ENCODE measurements around the gene RFC3.

Gene RFC3

DNA sequence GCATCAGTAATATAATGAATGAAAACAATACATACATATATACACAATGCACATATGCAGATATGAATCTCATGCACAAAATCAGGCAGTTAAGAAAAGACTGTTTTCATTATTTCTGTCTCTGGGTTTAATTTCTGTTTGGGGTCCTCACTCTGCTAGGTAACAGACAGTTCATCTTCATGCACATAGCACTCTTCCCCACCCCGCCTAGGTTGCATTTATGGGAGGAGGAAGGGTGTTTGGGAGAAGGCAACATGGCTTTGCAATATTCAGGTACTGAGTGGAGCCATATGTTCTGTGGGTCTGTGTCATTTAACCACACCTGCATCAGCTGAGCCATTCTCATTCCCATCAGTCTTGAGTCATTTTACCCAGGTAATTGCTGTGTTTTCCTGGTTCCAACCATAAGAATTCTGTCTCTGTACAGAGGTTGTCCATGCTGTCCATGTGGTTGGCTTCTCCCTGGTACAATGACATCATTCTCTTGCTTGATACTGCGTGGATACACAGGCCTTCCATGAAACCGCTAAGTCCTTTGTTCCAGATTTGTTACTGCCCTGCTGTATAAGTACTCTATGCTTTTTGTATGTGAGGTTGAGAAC, 45.3 kb downstream of the RFC3 start:
- in situ Hi-C loops (cut with HindIII; ENCODE audit: low sequenced_read_pairs): no loop called here

DNA sequence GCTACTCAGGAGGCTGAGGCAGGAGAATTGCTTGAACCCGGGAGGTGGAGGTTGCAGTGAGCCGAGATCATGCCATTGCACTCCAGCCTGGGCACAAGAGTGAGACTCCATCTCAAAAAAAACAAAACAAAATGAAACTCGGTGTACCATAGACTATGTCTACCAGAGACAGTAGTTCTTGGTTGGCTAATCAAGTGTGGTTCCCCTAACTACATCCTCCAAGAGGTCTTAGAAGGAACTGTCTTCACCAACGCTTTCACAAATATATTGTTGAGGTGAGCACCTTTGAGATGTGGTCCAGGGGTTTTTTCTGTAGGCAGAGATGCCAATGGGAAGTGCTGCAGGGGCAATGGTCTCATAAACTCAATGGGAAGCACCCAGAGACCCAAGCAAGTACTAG, 48.0 kb downstream of the RFC3 start:
- in situ Hi-C loops (cut with HindIII; ENCODE audit: low sequenced_read_pairs): no loop called here

DNA sequence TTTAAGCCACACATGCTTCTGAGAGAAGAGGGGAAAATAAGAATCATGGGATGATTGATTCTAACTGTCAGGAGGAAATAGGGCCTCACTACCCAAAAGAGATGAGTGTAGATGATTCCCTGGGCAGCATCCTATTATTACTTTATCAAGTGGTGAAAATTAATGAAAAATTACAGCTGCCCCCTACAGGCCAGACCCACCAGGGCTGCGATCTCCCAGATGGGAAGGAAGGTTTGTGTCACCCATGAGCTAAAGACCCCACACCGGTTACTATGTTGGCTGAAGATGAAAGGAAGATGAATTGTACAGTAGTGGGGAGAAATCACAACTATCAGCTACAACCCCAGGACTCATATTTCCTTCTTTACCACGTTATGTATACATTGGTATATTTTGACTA, 49.5 kb downstream of the RFC3 start:
- in situ Hi-C loops (cut with HindIII; ENCODE audit: low sequenced_read_pairs): no loop called here

DNA sequence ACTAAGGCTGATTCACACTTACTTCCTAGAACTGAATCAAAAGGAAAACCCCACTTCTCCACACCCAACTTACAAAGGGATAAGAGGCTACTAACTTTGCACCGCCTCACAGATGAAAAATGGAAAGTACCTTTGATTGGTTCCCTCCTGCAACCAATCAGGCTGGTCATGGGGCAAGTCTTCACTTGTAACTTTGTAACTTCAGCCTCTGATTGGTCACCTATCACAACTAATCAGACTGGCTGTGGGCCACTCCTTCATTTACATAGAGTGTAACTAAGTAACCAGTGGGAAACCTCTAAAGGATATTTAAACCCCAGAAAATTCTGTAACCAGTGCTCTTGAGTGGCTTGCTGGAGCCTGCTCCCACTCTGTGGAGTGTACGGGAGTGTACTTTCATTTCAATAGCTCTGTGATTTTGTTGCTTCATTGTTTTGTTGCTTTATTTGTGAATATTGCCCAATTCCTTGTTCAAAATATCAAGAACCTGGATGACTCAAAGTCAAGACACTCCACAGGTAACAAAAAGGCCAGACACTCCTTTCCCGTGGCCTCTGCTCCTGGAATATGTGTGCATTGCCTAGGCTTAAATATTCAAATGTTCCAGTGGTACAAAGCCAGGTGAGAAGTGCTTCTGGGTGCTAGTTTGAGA, 50.5 kb downstream of the RFC3 start:
- in situ Hi-C loops (cut with HindIII; ENCODE audit: low sequenced_read_pairs): no loop called here

DNA sequence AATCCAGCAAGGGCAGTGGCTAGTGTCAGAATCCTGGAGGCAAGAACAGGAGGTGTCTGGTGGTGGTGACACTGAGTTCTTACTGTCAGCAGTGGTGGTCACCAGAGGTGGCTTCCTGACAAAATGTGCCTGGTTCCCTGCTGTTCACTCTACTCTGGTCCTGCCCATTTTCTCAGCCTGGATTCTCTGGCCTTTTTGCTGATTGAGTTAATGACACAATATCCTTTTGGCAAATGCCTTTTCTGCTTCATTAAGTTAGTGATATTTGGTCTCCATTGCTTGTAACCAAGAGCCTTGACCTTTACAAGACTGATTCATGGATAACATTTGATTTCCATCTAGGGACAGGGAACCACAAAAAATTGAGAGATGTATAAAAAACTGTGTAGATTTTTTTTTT, 51.1 kb downstream of the RFC3 start:
- in situ Hi-C loops (cut with HindIII; ENCODE audit: low sequenced_read_pairs): no loop called here

DNA sequence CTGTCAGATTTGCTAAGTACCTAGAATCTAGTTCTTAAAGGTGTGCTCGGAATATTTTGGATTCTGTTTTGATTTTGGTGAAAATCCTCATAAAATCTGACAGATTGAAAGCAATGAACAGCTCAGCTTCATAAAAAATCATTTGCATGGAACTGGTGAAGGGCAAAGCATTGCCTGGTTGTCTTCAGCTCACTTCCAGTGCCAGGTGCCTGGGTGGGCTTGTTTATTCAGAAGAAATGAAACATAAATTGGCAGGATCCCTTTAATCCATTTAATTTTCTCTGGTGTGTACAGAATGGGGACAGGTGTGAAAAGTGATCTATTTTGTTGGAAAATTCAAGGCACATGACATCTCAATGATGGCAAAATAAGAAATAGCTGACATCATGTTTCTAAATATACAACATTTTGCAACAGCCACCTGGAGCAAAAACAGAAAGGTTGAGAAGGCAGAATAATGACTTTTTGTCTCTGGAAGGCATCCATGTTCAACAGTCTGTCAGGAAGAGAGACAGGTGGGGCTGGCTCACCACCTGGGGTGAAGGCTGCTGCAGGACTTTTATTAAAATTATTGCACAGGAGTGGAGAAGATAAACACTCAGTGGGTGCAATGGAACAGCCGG, 52.2 kb downstream of the RFC3 start:
- in situ Hi-C loops (cut with HindIII; ENCODE audit: low sequenced_read_pairs): no loop called here

DNA sequence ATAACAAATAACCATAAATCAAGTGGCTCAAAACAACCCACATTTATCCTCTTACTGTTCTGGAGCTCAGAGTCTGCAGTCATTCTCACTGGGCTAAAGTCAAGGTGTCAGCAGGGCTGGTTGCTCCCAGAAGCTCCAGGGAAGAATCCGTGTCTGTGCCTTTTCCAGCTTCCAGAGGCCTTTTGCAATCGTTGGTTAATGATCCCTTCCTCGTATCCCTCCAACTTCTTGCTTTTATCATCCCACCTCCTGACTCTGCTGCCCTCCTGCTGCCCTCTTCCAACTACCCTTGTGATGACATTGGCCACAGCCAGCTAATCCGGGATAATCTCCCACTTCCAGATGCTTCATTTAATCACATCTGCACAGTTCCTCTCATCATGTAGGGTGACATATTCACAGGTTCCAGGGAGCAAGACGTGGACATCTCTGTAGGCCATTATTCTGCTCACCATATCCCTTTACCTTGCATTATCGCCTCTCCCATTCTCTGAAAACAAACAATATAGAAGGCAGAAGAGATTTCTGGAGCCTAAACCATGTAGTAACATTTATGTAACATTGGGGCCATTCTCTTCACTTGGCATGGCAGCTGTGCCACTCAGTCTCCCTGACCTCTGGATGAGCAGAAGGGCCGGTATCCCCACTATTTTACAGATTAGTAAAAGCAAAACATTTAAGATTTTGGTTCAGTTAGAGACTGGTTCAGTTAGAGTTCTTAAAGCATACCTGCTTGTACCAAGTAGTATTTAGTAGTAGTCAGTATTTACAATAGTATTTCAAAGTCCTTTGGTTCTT, 53.5 kb downstream of the RFC3 start:
- in situ Hi-C loops (cut with HindIII; ENCODE audit: low sequenced_read_pairs): no loop called here

DNA sequence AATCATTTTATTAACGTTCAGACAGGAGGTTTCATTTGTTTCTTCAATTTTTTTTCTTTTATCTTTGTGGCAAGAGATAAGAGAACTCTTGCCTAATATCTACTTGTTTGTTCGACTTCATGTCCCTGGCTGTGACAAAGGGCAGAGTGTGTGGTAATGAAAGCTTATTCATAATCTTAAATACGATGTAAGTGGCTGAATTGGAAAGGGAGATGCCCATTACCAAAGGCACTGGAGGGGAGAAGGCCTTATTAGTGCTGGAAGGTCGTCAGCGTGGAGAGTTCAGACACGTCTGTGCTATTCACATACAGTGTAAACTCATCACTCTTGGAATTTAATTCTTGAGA, 54.0 kb downstream of the RFC3 start:
- in situ Hi-C loops (cut with HindIII; ENCODE audit: low sequenced_read_pairs): no loop called here

DNA sequence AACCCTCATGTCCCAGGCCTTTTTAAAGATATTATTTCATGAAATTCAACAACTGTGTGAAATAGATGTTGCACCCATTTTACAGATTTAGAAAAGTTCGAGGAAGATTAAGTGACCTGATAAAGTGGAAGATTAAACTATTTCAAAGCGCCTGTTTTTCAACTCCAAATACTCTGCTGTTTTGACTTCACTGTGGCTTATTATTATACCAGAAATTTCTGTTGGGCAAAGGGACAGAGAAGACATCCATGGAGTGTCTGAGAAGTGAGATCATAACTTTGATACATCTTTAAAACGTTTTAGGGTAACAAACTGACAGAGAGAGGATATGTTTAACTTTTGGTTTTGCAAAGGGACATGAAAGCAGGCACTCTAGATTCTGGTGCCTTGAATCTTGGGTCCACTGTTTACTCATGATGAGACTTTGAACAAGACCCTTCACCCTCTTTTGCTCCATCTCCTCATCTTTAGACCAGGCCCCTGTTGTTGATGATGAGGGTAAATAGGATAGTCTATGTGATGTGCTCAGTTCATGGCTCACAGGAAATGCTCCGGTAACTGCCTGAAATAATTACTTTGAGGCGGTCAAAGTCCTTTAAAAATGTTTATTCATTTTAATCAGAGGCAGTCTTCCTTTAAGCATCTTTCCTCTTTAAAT, 55.4 kb downstream of the RFC3 start:
- in situ Hi-C loops (cut with HindIII; ENCODE audit: low sequenced_read_pairs): no loop called here

DNA sequence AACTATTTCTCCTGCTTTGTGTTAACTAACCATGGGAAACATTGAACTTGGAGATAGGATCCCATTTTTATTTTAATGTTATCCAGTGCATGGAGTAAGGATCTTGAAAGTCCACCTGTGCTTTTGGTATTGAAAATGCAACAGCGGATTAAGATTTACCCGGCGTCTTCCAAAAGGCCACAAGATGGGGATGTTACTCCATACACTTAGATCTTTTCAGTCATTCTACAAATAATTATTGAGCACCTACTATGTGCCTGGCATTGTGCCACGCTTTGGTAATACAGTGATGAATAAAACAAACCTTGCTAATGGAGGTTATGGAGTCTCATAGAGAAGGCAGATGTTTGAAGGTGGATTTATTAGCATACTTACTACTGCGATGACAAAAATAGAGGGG, 56.9 kb downstream of the RFC3 start:
- in situ Hi-C loops (cut with HindIII; ENCODE audit: low sequenced_read_pairs): no loop called here

DNA sequence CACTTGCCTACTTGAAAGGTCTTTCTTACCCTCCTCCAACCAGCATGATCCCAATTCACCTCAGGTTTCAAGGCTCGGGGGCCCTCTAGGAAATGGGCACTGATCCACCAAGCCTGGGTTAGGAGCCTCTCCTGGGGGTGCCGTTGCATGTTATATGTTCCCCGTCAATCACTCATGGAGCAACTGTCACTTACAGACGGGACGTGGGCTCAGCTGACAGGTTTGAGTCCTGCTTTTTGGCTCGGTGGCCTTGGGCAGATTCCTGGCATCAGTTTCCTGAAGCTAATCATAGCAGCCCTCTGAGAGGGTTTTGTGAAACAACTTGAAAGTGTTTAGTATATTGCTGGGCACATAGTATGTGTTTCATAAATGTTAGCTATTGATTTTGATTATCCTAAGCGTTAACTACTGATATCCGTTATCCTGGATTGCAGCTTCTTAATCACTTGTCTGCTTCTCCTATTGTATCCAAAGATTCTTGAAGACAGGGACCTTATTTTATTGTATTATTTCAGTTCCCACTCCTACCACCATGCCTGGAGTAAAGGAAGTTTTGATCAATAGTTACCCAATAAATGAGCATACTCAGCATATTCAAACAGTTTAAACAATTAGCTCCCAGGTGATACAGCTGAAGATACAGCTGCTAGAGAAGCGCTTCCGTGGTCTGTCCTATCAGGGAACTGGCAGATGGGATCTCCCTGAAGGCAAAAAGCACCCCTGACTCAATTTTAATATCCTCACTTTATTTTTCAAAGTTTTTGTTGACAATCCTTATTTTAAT, 57.9 kb downstream of the RFC3 start:
- in situ Hi-C loops (cut with HindIII; ENCODE audit: low sequenced_read_pairs): no loop called here

DNA sequence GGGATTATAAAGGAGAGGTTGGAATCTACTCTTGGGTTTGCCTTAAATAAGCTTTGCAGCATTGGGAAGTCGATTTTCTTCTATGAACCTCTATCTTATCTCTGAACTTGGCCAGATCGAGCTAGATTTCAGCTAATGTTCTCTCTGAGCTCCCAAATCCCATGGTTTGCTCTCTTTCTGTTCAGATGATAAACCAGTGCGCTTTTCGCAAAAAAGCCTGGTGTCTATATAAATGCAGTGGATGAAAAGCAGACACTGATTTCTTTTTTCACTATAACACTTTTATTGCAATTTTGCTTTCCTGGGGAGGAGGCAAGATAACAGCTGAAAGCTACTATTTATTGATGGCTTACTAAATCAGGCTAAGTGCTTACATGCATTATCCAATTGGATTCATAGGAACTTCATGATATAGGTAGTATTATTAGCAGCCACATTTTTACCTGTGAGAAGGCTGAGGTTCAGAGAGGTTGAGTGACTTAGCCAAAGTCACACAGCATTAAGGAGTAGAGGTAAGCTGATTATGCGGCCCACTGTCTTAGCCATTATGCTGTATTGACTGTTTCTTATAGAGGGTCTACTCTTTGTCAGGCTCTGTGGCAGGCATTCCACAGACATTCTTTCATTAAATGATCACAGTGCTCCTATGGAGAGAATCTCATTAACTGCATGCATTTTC, 58.9 kb downstream of the RFC3 start:
- in situ Hi-C loops (cut with HindIII; ENCODE audit: low sequenced_read_pairs): no loop called here

DNA sequence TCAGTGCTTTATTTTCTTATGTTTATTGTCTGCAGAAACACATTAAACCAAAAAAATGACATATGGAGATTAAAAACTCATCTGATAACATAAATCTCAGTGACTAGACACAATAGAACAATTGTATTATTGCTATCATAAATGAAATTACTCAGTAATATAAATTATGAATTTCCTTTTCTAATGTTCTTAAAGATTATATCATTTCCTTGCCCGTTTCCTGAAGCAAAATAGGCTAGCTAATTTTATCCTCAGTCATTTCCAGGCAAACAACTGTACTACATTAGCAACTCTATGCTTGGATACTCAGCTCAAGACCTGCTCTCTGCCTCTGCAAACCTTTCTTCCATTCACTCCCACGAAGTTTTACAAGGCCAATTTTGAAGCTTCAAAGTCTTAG, 61.2 kb downstream of the RFC3 start:
- in situ Hi-C loops (cut with HindIII; ENCODE audit: low sequenced_read_pairs): no loop called here

DNA sequence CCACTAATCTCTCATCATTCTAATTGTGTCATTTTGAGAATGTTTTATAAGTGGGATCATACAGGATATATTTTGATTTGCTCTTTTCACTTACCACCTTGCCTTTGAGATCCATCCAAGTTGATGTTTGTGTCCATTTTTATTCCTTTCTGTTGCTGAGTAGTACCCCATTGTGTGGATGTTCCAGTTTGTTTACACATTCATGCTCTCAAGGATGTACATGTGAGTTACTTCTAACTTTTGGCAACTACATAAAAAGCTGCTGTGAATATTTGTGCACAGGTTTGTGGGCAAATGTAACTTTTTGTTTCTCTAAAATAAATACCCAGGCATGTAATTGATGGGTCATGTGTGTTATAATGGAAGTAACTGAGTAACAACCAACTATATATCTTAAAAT, 64.9 kb downstream of the RFC3 start:
- in situ Hi-C loops (cut with HindIII; ENCODE audit: low sequenced_read_pairs): no loop called here

DNA sequence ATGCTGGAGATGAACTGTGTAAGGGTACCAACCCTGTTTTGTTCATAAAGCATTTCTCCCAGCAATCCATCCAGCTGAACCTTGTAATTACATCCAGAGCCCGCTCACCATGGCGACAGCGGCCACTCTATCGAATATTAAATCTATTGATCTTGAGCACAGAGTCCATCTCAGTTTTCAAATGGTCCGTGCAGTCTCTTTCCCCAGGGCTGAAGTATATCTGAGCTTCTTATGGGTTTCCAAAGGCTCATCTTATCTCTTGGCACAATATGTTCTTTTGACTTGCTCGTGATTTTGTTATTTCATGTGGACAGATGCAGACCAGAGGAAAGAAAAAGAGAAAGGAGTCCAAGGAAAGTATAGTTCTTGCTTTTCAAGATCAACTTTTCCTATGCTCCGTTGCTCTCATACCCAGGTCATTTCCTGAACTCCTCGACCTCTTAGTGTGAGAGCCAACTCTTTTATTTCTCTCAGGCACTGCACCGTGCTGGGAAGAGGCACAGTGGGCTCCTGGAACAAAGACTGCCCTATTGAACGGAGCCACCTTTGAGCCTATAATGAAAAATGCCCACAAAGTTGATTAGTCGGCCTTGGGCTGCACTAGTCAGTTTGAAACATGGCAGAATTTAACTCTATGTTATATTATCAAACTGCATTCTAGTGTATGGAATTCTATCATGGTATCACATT, 66.7 kb downstream of the RFC3 start:
- in situ Hi-C loops (cut with HindIII; ENCODE audit: low sequenced_read_pairs): no loop called here
